OCI-LY7 (cell line): Measurements from ENCODE around the gene HOOK2. TPM values are rescaled to one million over a fixed set of nuclear protein-coding genes. Genes with fewer than 3 reads are reported as not detected.

Source experiments
- BruUV-seq: library from RNA; stranded (reverse); fragments of 400-500 nt; replicated peaks from 2 replicates; lab custom pipeline; 2021; lab: Mats Ljungman, UMichigan
- CTCF ChIA-PET: fragments of 300-600 bp; sonication (Branson Sonifier 250); formaldehyde crosslinking; loops from one replicate; lab custom pipeline; 2022; ENCODE audit warnings: antibody characterized with exemption; ENCODE audit not compliant: unreplicated experiment; lab: Charles Lee
- POLR2A ChIA-PET: fragments of 300-600 bp; sonication (Branson Sonifier 250); formaldehyde crosslinking; loops from one replicate; lab custom pipeline; 2022; ENCODE audit warnings: antibody characterized with exemption; lab: Charles Lee
- DNase-seq: peaks from one replicate; pipeline ENCODE4 v3.0.0-alpha.2; 2015; ENCODE audit warnings: low spot score
- H2AFZ ChIP-seq: fragments of 200-600 bp; sonication (generic), shearing (Covaris generic); 2 replicates; pipeline ENCODE4 v1.6.1; 2014; ENCODE audit warnings: mild to moderate bottlenecking, antibody characterized with exemption, low read length, moderate library complexity
- H3K27ac ChIP-seq: fragments of 200-600 bp; sonication (generic); 2 replicates; pipeline ENCODE4 v1.5.1; 2014; ENCODE audit warnings: mixed run types, low read depth, mild to moderate bottlenecking, moderate library complexity, low read length, inconsistent platforms; ENCODE audit not compliant: poor library complexity, severe bottlenecking
- H3K36me3 ChIP-seq: fragments of 200-600 bp; sonication (generic); 2 replicates; pipeline ENCODE4 v1.6.1; 2014; ENCODE audit warnings: mild to moderate bottlenecking, antibody characterized with exemption, low read length, moderate library complexity, mixed read lengths; ENCODE audit not compliant: insufficient read depth
- H3K4me1 ChIP-seq: fragments of 200-600 bp; sonication (generic); 2 replicates; pipeline ENCODE4 v1.5.1; 2014; ENCODE audit warnings: mild to moderate bottlenecking, low read length; ENCODE audit not compliant: insufficient read depth, poor library complexity, severe bottlenecking
- H3K4me2 ChIP-seq: fragments of 200-600 bp; sonication (generic); 2 replicates; pipeline ENCODE4 v1.6.1; 2014; ENCODE audit warnings: mild to moderate bottlenecking, low read length
- H3K4me3 ChIP-seq: fragments of 200-600 bp; sonication (generic); 2 replicates; pipeline ENCODE4 v1.5.1; 2014; ENCODE audit warnings: mild to moderate bottlenecking, low read depth, low read length; ENCODE audit not compliant: poor library complexity, severe bottlenecking
- H3K79me2 ChIP-seq: fragments of 200-600 bp; sonication (generic); 2 replicates; pipeline ENCODE4 v1.6.1; 2016; ENCODE audit warnings: low read depth, mild to moderate bottlenecking, low read length, moderate library complexity, mixed read lengths; ENCODE audit not compliant: insufficient read depth
- H3K9me2 ChIP-seq: fragments of 200-600 bp; sonication (generic); 2 replicates; pipeline ENCODE4 v1.6.1; 2016; ENCODE audit warnings: mild to moderate bottlenecking, low read length, mixed read lengths; ENCODE audit not compliant: insufficient read depth
- H3K9me3 ChIP-seq: fragments of 200-600 bp; sonication (generic); 2 replicates; pipeline ENCODE4 v1.6.1; 2014; ENCODE audit warnings: mild to moderate bottlenecking, mixed run types, low read length, mixed read lengths
- H4K20me1 ChIP-seq: fragments of 200-600 bp; sonication (generic); 2 replicates; pipeline ENCODE4 v1.6.1; 2014; ENCODE audit warnings: mild to moderate bottlenecking, antibody characterized with exemption, low read length, moderate library complexity, mixed read lengths; ENCODE audit not compliant: insufficient read depth
- EZH2phosphoT487 ChIP-seq: fragments of 200-600 bp; sonication (generic); IDR thresholded peaks from 2 replicates; pipeline ENCODE4 v1.6.1; 2018; ENCODE audit warnings: low read depth, borderline replicate concordance, mild to moderate bottlenecking, mixed run types, antibody characterized with exemption, low read length, moderate library complexity, mixed read lengths
- intact Hi-C: fragments of 100-400 bp; cut with micrococcal nuclease; formaldehyde crosslinking; loops from one replicate; pipeline ENCODE4 v1.10.0; 2022; ENCODE audit not compliant: unreplicated experiment
- total RNA-seq, 2 experiments: library from RNA; depleted of rRNA in 1 of 2; stranded (reverse); fragments of >200 nt in 1 of 2; shearing (Covaris generic) in 1 of 2; gene quantifications; 2 replicates each; pipeline ENCODE4 v1.2.3, GENCODE V29; 2014 to 2022
- TF ChIP-seq, protein P1 (sequence below): fragments of 200-600 bp; sonication (generic); conservative IDR thresholded peaks from 2 replicates; pipeline ENCODE4 v1.5.1; 2014; ENCODE audit warnings: mild to moderate bottlenecking, antibody characterized with exemption, low read length, moderate library complexity, mixed read lengths

Gene HOOK2
- total RNA-seq, 2 experiments from 2014 or later, result 9.1 to 28.8 TPM

DNA sequence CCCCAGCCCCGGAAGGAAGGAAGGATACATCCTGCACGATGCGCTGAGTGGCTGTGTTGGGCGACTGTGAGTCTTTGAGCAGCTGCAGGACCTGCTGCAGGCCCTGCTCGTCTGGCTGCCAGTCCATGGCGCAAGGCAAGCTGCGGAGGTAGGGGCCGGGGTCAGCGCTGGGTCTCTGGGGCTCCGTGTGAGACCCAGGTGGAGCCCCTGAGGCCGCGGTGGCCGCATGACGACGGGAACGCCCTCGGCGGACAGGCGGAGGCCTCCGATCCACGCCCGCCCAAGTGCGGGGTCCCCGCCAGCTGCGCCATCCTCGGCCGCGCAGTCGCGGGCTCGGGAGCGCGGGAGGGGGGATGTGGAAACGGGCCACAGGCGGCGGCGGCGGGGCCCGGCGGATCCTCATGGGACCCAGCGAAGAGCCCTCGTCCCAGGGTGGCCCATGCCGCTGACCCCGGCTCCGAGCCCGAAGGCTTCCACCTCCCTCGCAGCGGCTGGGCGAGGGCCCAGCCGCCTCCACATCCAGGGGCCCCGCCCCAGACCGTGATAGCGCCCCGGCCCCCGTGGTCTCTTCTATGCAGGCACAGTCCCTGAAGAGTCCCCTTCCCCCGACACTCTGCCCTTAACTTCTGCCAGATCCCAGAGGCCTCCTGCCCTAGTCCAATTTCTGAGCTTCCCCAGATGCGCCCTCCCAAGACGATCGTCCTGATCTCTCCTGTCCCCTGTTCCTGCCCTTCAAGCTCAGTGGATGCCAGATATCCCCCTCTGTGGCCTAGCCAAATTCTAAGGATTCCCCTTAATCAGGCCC is 54.3 kb downstream of the HOOK2 start:
- TF ChIP-seq EZH2phosphoT487, result no peak
- TF ChIP-seq, protein P1, sequence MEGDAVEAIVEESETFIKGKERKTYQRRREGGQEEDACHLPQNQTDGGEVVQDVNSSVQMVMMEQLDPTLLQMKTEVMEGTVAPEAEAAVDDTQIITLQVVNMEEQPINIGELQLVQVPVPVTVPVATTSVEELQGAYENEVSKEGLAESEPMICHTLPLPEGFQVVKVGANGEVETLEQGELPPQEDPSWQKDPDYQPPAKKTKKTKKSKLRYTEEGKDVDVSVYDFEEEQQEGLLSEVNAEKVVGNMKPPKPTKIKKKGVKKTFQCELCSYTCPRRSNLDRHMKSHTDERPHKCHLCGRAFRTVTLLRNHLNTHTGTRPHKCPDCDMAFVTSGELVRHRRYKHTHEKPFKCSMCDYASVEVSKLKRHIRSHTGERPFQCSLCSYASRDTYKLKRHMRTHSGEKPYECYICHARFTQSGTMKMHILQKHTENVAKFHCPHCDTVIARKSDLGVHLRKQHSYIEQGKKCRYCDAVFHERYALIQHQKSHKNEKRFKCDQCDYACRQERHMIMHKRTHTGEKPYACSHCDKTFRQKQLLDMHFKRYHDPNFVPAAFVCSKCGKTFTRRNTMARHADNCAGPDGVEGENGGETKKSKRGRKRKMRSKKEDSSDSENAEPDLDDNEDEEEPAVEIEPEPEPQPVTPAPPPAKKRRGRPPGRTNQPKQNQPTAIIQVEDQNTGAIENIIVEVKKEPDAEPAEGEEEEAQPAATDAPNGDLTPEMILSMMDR, result no peak
- DNase-seq, result peak; percentile 37
- peak overlapping the region; percentile 97 for H3K4me2 ChIP-seq
- peaks cover 13% of the 10 kb centered on the region; the same call in 1 of the 2 replicates for H4K20me1 ChIP-seq
- no TSS peak for BruUV-seq
- no peaks in the 10 kb centered on the region for H3K9me2 ChIP-seq
- peaks cover 60% of the 10 kb centered on the region for H3K36me3 ChIP-seq
- peaks cover 12% of the 10 kb centered on the region for H3K4me1 ChIP-seq
- intact Hi-C loops, result loop anchor here (5.0 kb wide), 1 partner anchor 71 kb away; the partner anchor contains the start of gene JUNB
- POLR2A ChIA-PET, result interaction anchor here (0.6 to 3.6 kb wide), 3 partner anchors 12 to 34 kb away, joined by 3 to 32 read pairs (median 3); partner anchors contain the start of gene TRIR
- peak overlapping the region; percentile 82 for H3K4me3 ChIP-seq
- CTCF ChIA-PET, result interaction anchor here (0.6 kb wide), 1 partner anchor 13 kb away, joined by 3 read pairs; no protein-coding TSS in a partner anchor
- H2AFZ ChIP-seq, result no peak overlapping the region
- H3K9me3 ChIP-seq, result no peaks in the 10 kb centered on the region
- H3K27ac ChIP-seq, result peak overlapping the region; percentile 74
- H3K79me2 ChIP-seq, result peaks cover 72% of the 10 kb centered on the region

DNA sequence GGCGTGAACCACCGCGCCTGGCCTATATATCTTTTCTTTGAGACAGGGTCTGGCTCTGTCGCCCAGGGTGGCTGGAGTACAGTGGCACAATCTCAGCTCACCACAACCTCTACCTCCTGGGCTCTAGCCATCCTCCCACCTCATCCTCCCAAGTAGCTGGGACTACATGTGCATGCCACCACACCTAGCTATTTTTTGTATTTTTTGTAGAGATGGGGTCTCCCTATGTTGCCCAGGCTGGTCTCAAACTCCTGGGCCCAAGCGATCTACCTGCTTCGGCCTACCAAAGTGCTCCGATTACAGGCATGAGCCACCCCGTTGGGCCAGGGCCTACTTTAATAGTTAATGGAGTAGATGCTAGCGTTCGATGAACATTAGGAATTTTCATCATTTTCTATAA is 55.1 kb downstream of the HOOK2 start:
- H3K27ac ChIP-seq, result no peak overlapping the region
- H3K4me3 ChIP-seq, result peak overlapping the region; percentile 82
- POLR2A ChIA-PET, result interaction anchor here (0.6 to 1.1 kb wide), 2 partner anchors 13 to 33 kb away, joined by 3 read pairs; no protein-coding TSS in a partner anchor

More for the DNA sequence above, 55.1 kb downstream of the HOOK2 start:
- no peak overlapping the region for H2AFZ ChIP-seq
- peaks cover 13% of the 10 kb centered on the region; the same call in 1 of the 2 replicates for H4K20me1 ChIP-seq
- H3K4me1 ChIP-seq, result peaks cover 12% of the 10 kb centered on the region
- H3K36me3 ChIP-seq, result peaks cover 68% of the 10 kb centered on the region
- no TSS peak for BruUV-seq
- H3K9me2 ChIP-seq, result no peaks in the 10 kb centered on the region
- peaks cover 72% of the 10 kb centered on the region for H3K79me2 ChIP-seq
- intact Hi-C loops, result loop anchor here (5.0 kb wide), 1 partner anchor 72 kb away; the partner anchor contains the start of gene JUNB
- H3K4me2 ChIP-seq, result peak overlapping the region; percentile 97
- no peaks in the 10 kb centered on the region for H3K9me3 ChIP-seq
- DNase-seq, result no peak
- CTCF ChIA-PET, result interaction anchor here (0.6 kb wide), 1 partner anchor 14 kb away, joined by 3 read pairs; no protein-coding TSS in a partner anchor
- TF ChIP-seq, protein P1, result no peak
- TF ChIP-seq EZH2phosphoT487, result no peak
